Measurements from ENCODE around the gene SSC4D.

- TF ChIP-seq FOSL1 (IDR thresholded peaks at IDR 0.05; ENCODE audit: insufficient read depth, low read depth, low read length), result no peak
- no peak for TF ChIP-seq EZH2 (IDR thresholded peaks at IDR 0.05; ENCODE audit: low read depth, low read length, severe bottlenecking)
- no peak for TF ChIP-seq SP1 (IDR thresholded peaks at IDR 0.05; ENCODE audit: low read depth, low read length)
- TF ChIP-seq CTCF (IDR thresholded peaks at IDR 0.05; ENCODE audit: control extremely low read depth in 1 of 3, insufficient read depth in 1 of 3, low read depth in 1 of 3, low read length in 3 of 3), result no peak
- TF ChIP-seq JUND (IDR thresholded peaks at IDR 0.05; ENCODE audit: low read length), result no peak
Measured at GRCh38 chr7:76397409-76398183, 11.9 kb downstream of the SSC4D start.
